Measurements from ENCODE around the gene P2RX6. TPM values are rescaled to one million over a fixed set of nuclear protein-coding genes. Genes with fewer than 3 reads are reported as not detected.

The P2RX6 gene
- total and polyA plus RNA-seq, 2 of the 4 experiments (the other 2 are of a cell fraction): 0.90 to 1.6 TPM

GRCh38 chr22:20995329-20996030 lies 19.5 kb upstream of the P2RX6 start:
- ChIA-PET CTCF (no interaction called here), POLR2A (ENCODE audit: unreplicated experiment) (no interaction called here)
- no peak overlapping the region for H2BK20ac ChIP-seq (ENCODE audit: low read depth, low read length)
- H3K4me2 ChIP-seq (ENCODE audit: low read depth, low read length): no peak overlapping the region
- H3K9me3 ChIP-seq (ENCODE audit: control insufficient read depth, insufficient read depth, low read length): no peaks in the 10 kb centered on the region
- 80% methylated on average over 1 of the region's 23 CpGs; no CpG with 5 or more reads in 1 of the 2 experiments for WGBS, 2 experiments (ENCODE audit: extremely low coverage in 2 of 2, insufficient read length in 1 of 2)
- intact Hi-C loops (cut with micrococcal nuclease): no loop called here
- no peak overlapping the region for H4K5ac ChIP-seq (ENCODE audit: low read depth, low read length)
- no peaks in the 10 kb centered on the region for H3K27me3 ChIP-seq (ENCODE audit: control insufficient read depth, insufficient read depth, low read length)
- H3K9ac ChIP-seq (ENCODE audit: low read depth, low read length): no peak overlapping the region
- BruUV-seq (replicated peaks): no TSS peak
- H2AK9ac ChIP-seq (replicated peaks; ENCODE audit: low read depth, low read length, poor library complexity): no peak overlapping the region
- no peaks in the 10 kb centered on the region for H3K9me1 ChIP-seq (ENCODE audit: insufficient read depth, low read length)
- H4K91ac ChIP-seq (ENCODE audit: insufficient read depth, low read depth, low read length): no peak overlapping the region
- H3K36me3 ChIP-seq (ENCODE audit: control insufficient read depth, insufficient read depth, low read length): peaks cover 68% of the 10 kb centered on the region
- TF ChIP-seq RFX5 (IDR thresholded peaks at IDR 0.05; ENCODE audit: low read depth, low read length) (no peak), MAZ (IDR thresholded peaks at IDR 0.05; ENCODE audit: borderline replicate concordance, low read depth, low read length) (no peak), SMC3 (IDR thresholded peaks at IDR 0.05; ENCODE audit: low read depth, low read length) (no peak), BHLHE40 (IDR thresholded peaks at IDR 0.05; ENCODE audit: low read depth, low read length) (no peak), POLR2A (IDR thresholded peaks at IDR 0.05; ENCODE audit: low read depth, low read length) (no peak), RAD21 (IDR thresholded peaks at IDR 0.05; ENCODE audit: low read length) (no peak), RCOR1 (IDR thresholded peaks at IDR 0.05; ENCODE audit: insufficient replicate concordance, low read length) (no peak), MAFK (IDR thresholded peaks at IDR 0.05; ENCODE audit: low read depth, low read length) (no peak), CHD1 (IDR thresholded peaks at IDR 0.05; ENCODE audit: low read depth, low read length) (no peak)
- TF ChIP-seq, protein P1, sequence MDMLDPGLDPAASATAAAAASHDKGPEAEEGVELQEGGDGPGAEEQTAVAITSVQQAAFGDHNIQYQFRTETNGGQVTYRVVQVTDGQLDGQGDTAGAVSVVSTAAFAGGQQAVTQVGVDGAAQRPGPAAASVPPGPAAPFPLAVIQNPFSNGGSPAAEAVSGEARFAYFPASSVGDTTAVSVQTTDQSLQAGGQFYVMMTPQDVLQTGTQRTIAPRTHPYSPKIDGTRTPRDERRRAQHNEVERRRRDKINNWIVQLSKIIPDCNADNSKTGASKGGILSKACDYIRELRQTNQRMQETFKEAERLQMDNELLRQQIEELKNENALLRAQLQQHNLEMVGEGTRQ (IDR thresholded peaks at IDR 0.05; ENCODE audit: low read depth, low read length): no peak
- TF ChIP-seq, protein P2, sequence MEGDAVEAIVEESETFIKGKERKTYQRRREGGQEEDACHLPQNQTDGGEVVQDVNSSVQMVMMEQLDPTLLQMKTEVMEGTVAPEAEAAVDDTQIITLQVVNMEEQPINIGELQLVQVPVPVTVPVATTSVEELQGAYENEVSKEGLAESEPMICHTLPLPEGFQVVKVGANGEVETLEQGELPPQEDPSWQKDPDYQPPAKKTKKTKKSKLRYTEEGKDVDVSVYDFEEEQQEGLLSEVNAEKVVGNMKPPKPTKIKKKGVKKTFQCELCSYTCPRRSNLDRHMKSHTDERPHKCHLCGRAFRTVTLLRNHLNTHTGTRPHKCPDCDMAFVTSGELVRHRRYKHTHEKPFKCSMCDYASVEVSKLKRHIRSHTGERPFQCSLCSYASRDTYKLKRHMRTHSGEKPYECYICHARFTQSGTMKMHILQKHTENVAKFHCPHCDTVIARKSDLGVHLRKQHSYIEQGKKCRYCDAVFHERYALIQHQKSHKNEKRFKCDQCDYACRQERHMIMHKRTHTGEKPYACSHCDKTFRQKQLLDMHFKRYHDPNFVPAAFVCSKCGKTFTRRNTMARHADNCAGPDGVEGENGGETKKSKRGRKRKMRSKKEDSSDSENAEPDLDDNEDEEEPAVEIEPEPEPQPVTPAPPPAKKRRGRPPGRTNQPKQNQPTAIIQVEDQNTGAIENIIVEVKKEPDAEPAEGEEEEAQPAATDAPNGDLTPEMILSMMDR (conservative IDR thresholded peaks at IDR 0.05; ENCODE audit: low read depth, low read length): no peak
- H4K20me1 ChIP-seq (ENCODE audit: insufficient read depth, low read length): peaks cover 4% of the 10 kb centered on the region; the same call in 1 of the 2 replicates
- H3K79me1 ChIP-seq (ENCODE audit: low read depth in 1 of 2, low read length in 2 of 2): peaks cover 3 to 23% of the 10 kb centered on the region in 2 experiments; a peak in 3 of 4 replicates
- no peak overlapping the region for H2AK5ac ChIP-seq (ENCODE audit: low read depth, low read length)
- DNase-seq: no peak
- in situ Hi-C loops (cut with MboI; ENCODE audit: low sequenced_read_pairs): no loop called here
- H3K56ac ChIP-seq (ENCODE audit: extremely low read depth, insufficient read depth, low read length): no peak overlapping the region
- peaks cover 4% of the 10 kb centered on the region for H3K4me1 ChIP-seq (ENCODE audit: control insufficient read depth, insufficient read depth, low read length)
- no peak overlapping the region for H3K14ac ChIP-seq (replicated peaks; ENCODE audit: low read depth, low read length)
- no peak overlapping the region for H3K27ac ChIP-seq (ENCODE audit: insufficient read depth, low read length)
- dilution Hi-C loops (cut with HindIII; ENCODE audit: low sequenced_read_pairs, unreplicated experiment): no loop called here
- no peak overlapping the region for H2BK15ac ChIP-seq (ENCODE audit: low read depth, low read length)
- no peak overlapping the region for H4K8ac ChIP-seq (ENCODE audit: low read depth in 2 of 2, low read length in 2 of 2)
- H2AFZ ChIP-seq (replicated peaks; ENCODE audit: low read length, poor library complexity): no peak overlapping the region
- H2BK120ac ChIP-seq (ENCODE audit: low read depth, low read length): no peak overlapping the region
- H3K4me3 ChIP-seq (ENCODE audit: insufficient read depth, low read depth, low read length): no peak overlapping the region
- H2BK5ac ChIP-seq (ENCODE audit: low read depth, low read length, poor library complexity, severe bottlenecking): no peak overlapping the region
- H3K23ac ChIP-seq (ENCODE audit: low read depth, low read length): no peak overlapping the region
- H3K4ac ChIP-seq (ENCODE audit: low read depth, low read length): no peak overlapping the region
- no peak for ATAC-seq (ENCODE audit: low read depth)
- H3K18ac ChIP-seq (ENCODE audit: low read depth, low read length): no peak overlapping the region
